Measurements from ENCODE around the gene FAM110D. TPM values are rescaled to one million over a fixed set of nuclear protein-coding genes. Genes with fewer than 3 reads are reported as not detected.

Gene FAM110D
- total RNA-seq (2014; rRNA removed; shearing (Covaris generic); ENCODE audit: low replicate concordance), result not detected in 2 replicates

GRCh38 chr1:26158908-26159742 lies at the start of gene FAM110D:
TSS of gene FAM110D (plus strand) at chr1:26159079. CDS start at chr1:26161292, 2,213 bp downstream.
- no peak within 1 kb of the TSS for H3K9ac ChIP-seq (ENCODE audit: low read length)
- H3K4me3 ChIP-seq (ENCODE audit: low read length), result no peak within 1 kb of the TSS
- DNase-seq, result no peak
- no peak within 1 kb of the TSS for H3K27ac ChIP-seq (ENCODE audit: low read length)
- H3K36me3 ChIP-seq (ENCODE audit: insufficient read depth, low read length), result no peaks in the 10 kb centered on the region
- H4K20me1 ChIP-seq (ENCODE audit: insufficient read depth, low read depth, low read length), result no peaks in the 10 kb centered on the region
- H3K79me2 ChIP-seq (ENCODE audit: low read length), result no peaks in the 10 kb centered on the region
- H3K9me2 ChIP-seq (replicated peaks; ENCODE audit: insufficient read depth, low read length), result no peaks in the 10 kb centered on the region
- H2AFZ ChIP-seq (ENCODE audit: low read length), result no peak within 1 kb of the TSS
- no peaks in the 10 kb centered on the region for H3K27me3 ChIP-seq (ENCODE audit: low read length)
- no peaks in the 10 kb centered on the region for H3K4me1 ChIP-seq (ENCODE audit: low read length)
- H3K4me2 ChIP-seq (ENCODE audit: low read depth, low read length, poor library complexity, severe bottlenecking), result no peak within 1 kb of the TSS
- no peaks in the 10 kb centered on the region for H3K9me3 ChIP-seq (ENCODE audit: low read length)

GRCh38 chr1:26109229-26110164 lies 49.4 kb upstream of the FAM110D start:
- no peak for DNase-seq
- H3K27me3 ChIP-seq (ENCODE audit: low read length), result no peaks in the 10 kb centered on the region
- no peaks in the 10 kb centered on the region for H3K9me3 ChIP-seq (ENCODE audit: low read length)
- H3K4me3 ChIP-seq (ENCODE audit: low read length), result no peak overlapping the region
- H2AFZ ChIP-seq (ENCODE audit: low read length), result no peak overlapping the region
- no peaks in the 10 kb centered on the region for H3K36me3 ChIP-seq (ENCODE audit: insufficient read depth, low read length)
- no peaks in the 10 kb centered on the region for H3K9me2 ChIP-seq (replicated peaks; ENCODE audit: insufficient read depth, low read length)
- peaks cover 29% of the 10 kb centered on the region for H3K4me1 ChIP-seq (ENCODE audit: low read length)
- no peaks in the 10 kb centered on the region for H4K20me1 ChIP-seq (ENCODE audit: insufficient read depth, low read depth, low read length)
- no peak overlapping the region for H3K4me2 ChIP-seq (ENCODE audit: low read depth, low read length, poor library complexity, severe bottlenecking)
- peaks cover 21% of the 10 kb centered on the region for H3K79me2 ChIP-seq (ENCODE audit: low read length)
- H3K9ac ChIP-seq (ENCODE audit: low read length), result no peak overlapping the region
- no peak overlapping the region for H3K27ac ChIP-seq (ENCODE audit: low read length)

- H2AFZ ChIP-seq (ENCODE audit: low read length), result peak overlapping the region; percentile 91; the same call in 1 of the 2 replicates
- H3K4me2 ChIP-seq (ENCODE audit: low read depth, low read length, poor library complexity, severe bottlenecking), result peak overlapping the region; percentile 74
- DNase-seq, result peak; percentile 80
- peaks cover 27% of the 10 kb centered on the region for H3K79me2 ChIP-seq (ENCODE audit: low read length)
- no peaks in the 10 kb centered on the region for H3K9me3 ChIP-seq (ENCODE audit: low read length)
- no peaks in the 10 kb centered on the region for H3K9me2 ChIP-seq (replicated peaks; ENCODE audit: insufficient read depth, low read length)
- peak overlapping the region; percentile 94 for H3K9ac ChIP-seq (ENCODE audit: low read length)
- H3K4me1 ChIP-seq (ENCODE audit: low read length), result peaks cover 36% of the 10 kb centered on the region
- no peaks in the 10 kb centered on the region; the same call in 1 of the 2 replicates for H3K36me3 ChIP-seq (ENCODE audit: insufficient read depth, low read length)
- no peaks in the 10 kb centered on the region for H3K27me3 ChIP-seq (ENCODE audit: low read length)
- no peak overlapping the region for H3K27ac ChIP-seq (ENCODE audit: low read length)
- peak overlapping the region; percentile 80 for H3K4me3 ChIP-seq (ENCODE audit: low read length)
- H4K20me1 ChIP-seq (ENCODE audit: insufficient read depth, low read depth, low read length), result no peaks in the 10 kb centered on the region
Observed at GRCh38 chr1:26110731-26111529, 47.9 kb upstream of the FAM110D start.

- peak within 1 kb of the TSS; percentile 91; the same call in 1 of the 2 replicates for H2AFZ ChIP-seq (ENCODE audit: low read length)
- no peaks in the 10 kb centered on the region; the same call in 1 of the 2 replicates for H3K36me3 ChIP-seq (ENCODE audit: insufficient read depth, low read length)
Observed at GRCh38 chr1:26111530-26112406, 47.1 kb upstream of the FAM110D start, which contains the start of gene PDIK1L. TSS of gene PDIK1L (plus strand) at chr1:26111824. CDS start at chr1:26114309, 2,485 bp downstream.

GRCh38 chr1:26112407-26112775 lies 46.5 kb upstream of the FAM110D start:
- Histone ChIP-seq H2AFZ (ENCODE audit: low read length) (peak overlapping the region; percentile 56; the same call in 1 of the 2 replicates), H3K79me2 (ENCODE audit: low read length) (peaks cover 27% of the 10 kb centered on the region), H3K27ac (ENCODE audit: low read length) (peak overlapping the region; percentile 63; the same call in 1 of the 2 replicates), H3K9me2 (replicated peaks; ENCODE audit: insufficient read depth, low read length) (no peaks in the 10 kb centered on the region), H3K4me3 (ENCODE audit: low read length) (peak overlapping the region; percentile 80), H3K9ac (ENCODE audit: low read length) (peak overlapping the region; percentile 94), H3K27me3 (ENCODE audit: low read length) (no peaks in the 10 kb centered on the region), H3K4me2 (ENCODE audit: low read depth, low read length, poor library complexity, severe bottlenecking) (peak overlapping the region; percentile 74), H3K4me1 (ENCODE audit: low read length) (peaks cover 36% of the 10 kb centered on the region), H4K20me1 (ENCODE audit: insufficient read depth, low read depth, low read length) (no peaks in the 10 kb centered on the region), H3K9me3 (ENCODE audit: low read length) (no peaks in the 10 kb centered on the region), H3K36me3 (ENCODE audit: insufficient read depth, low read length) (no peaks in the 10 kb centered on the region; the same call in 1 of the 2 replicates)
- DNase-seq, result peak; percentile 72

More at GRCh38 chr1:26111530-26112406, 47.1 kb upstream of the FAM110D start, which contains the start of gene PDIK1L:
- peak within 1 kb of the TSS; percentile 80 for H3K4me3 ChIP-seq (ENCODE audit: low read length)
- no peaks in the 10 kb centered on the region for H4K20me1 ChIP-seq (ENCODE audit: insufficient read depth, low read depth, low read length)
- peak; percentile 97 for DNase-seq
- no peaks in the 10 kb centered on the region for H3K9me3 ChIP-seq (ENCODE audit: low read length)
- no peaks in the 10 kb centered on the region for H3K9me2 ChIP-seq (replicated peaks; ENCODE audit: insufficient read depth, low read length)
- H3K27ac ChIP-seq (ENCODE audit: low read length), result peak within 1 kb of the TSS; percentile 63
- peaks cover 36% of the 10 kb centered on the region for H3K4me1 ChIP-seq (ENCODE audit: low read length)
- H3K27me3 ChIP-seq (ENCODE audit: low read length), result no peaks in the 10 kb centered on the region
- peak within 1 kb of the TSS; percentile 74 for H3K4me2 ChIP-seq (ENCODE audit: low read depth, low read length, poor library complexity, severe bottlenecking)
- H3K9ac ChIP-seq (ENCODE audit: low read length), result peak within 1 kb of the TSS; percentile 94
- peaks cover 27% of the 10 kb centered on the region for H3K79me2 ChIP-seq (ENCODE audit: low read length)

- DNase-seq, result no peak
- Histone ChIP-seq H4K20me1 (ENCODE audit: insufficient read depth, low read depth, low read length) (no peaks in the 10 kb centered on the region), H3K79me2 (ENCODE audit: low read length) (peaks cover 27% of the 10 kb centered on the region), H3K4me3 (ENCODE audit: low read length) (no peak overlapping the region), H3K9me2 (replicated peaks; ENCODE audit: insufficient read depth, low read length) (no peaks in the 10 kb centered on the region), H3K9me3 (ENCODE audit: low read length) (no peaks in the 10 kb centered on the region), H2AFZ (ENCODE audit: low read length) (no peak overlapping the region), H3K36me3 (ENCODE audit: insufficient read depth, low read length) (no peaks in the 10 kb centered on the region; the same call in 1 of the 2 replicates), H3K9ac (ENCODE audit: low read length) (no peak overlapping the region), H3K27ac (ENCODE audit: low read length) (no peak overlapping the region; the same call in 1 of the 2 replicates), H3K4me2 (ENCODE audit: low read depth, low read length, poor library complexity, severe bottlenecking) (peak overlapping the region; percentile 35), H3K27me3 (ENCODE audit: low read length) (no peaks in the 10 kb centered on the region), H3K4me1 (ENCODE audit: low read length) (peaks cover 36% of the 10 kb centered on the region)
Observed at GRCh38 chr1:26114165-26114927, 44.5 kb upstream of the FAM110D start.

All from Karpas-422 (cell line).